Uterus (tissue), 4 donors: ENCODE data around the gene ARAP2. TPM values are rescaled to one million over a fixed set of nuclear protein-coding genes. Genes with fewer than 3 reads are reported as not detected.

ENCODE experiments used
- DNase-seq, 2 donors: peaks; one replicate each; pipeline ENCODE4 v3.0.0-alpha.2; 2019 to 2020
- H3K27ac ChIP-seq, 2 donors: fragments of 200-600 bp; sonication (generic); 1 replicate in 1 of 2; 2 replicates in 1 of 2; pipeline ENCODE4 v1.5.1; 2016 to 2018
- H3K27me3 ChIP-seq, 2 donors: fragments of 200-600 bp; sonication (generic); one replicate each; pipeline ENCODE4 v1.5.1; 2018 to 2019; ENCODE audit warnings: control low read depth in 1 of 2
- H3K36me3 ChIP-seq, 2 donors: fragments of 200-600 bp; sonication (generic); one replicate each; pipeline ENCODE4 v1.5.1; 2019; ENCODE audit warnings: control low read depth in 1 of 2
- H3K4me1 ChIP-seq, 2 donors: fragments of 200-600 bp; sonication (generic); one replicate each; pipeline ENCODE4 v1.5.1; 2018 to 2019; ENCODE audit warnings: control low read depth in 1 of 2
- H3K4me3 ChIP-seq, 2 donors: fragments of 200-600 bp; sonication (generic); 1 replicate in 1 of 2; 2 replicates in 1 of 2; pipeline ENCODE4 v1.5.1; 2018 to 2019; ENCODE audit warnings: mild to moderate bottlenecking in 1 of 2
- H3K9me3 ChIP-seq, 2 donors: fragments of 200-600 bp; sonication (generic); one replicate each; pipeline ENCODE4 v1.5.1; 2019; ENCODE audit warnings: control low read depth in 1 of 2
- CTCF ChIP-seq, 4 experiments: fragments of 200-600 bp in 2 of 4; fragments of 450-650 bp in 2 of 4; sonication (generic) in 2 of 4; IDR thresholded peaks; one replicate each; pipeline ENCODE4 v1.5.1; 2016 to 2019; ENCODE audit warnings: antibody characterized with exemption in 4 of 4, mild to moderate bottlenecking in 2 of 4, moderate library complexity in 1 of 4
- POLR2A ChIP-seq, 2 donors: fragments of 450-650 bp; IDR thresholded peaks; one replicate each; pipeline ENCODE4 v1.6.1; 2016; ENCODE audit warnings: antibody characterized with exemption in 2 of 2, mild to moderate bottlenecking in 1 of 2, moderate library complexity in 1 of 2
- intact Hi-C: fragments of 100-400 bp; cut with DNase I; formaldehyde crosslinking; loops from one replicate; pipeline ENCODE4 v1.15.1; 2023; ENCODE audit warnings: low total_unique reads
- total RNA-seq, 4 donors: library from RNA; depleted of rRNA in 3 of 4; stranded (reverse); fragments of >200 nt in 3 of 4; gene quantifications; one replicate each; pipeline versions ENCODE4 v1.1.0 to v1.2.4, GENCODE V29; 2014 to 2023
- donor health status: DM: yes; HTN: yes; CAD: no.

Gene ARAP2
- total RNA-seq, 4 donors from 2014 or later, result 10.5 to 134 (median 27.1) TPM

- Histone ChIP-seq H3K9me3 (no peaks in the 10 kb centered on the region), H3K4me3 (no peak overlapping the region), H3K36me3 (no peaks in the 10 kb centered on the region), H3K4me1 (no peaks in the 10 kb centered on the region), H3K27ac (no peak overlapping the region), H3K27me3 (no peaks in the 10 kb centered on the region)
- DNase-seq, result no peak
- intact Hi-C loops, result no loop called here
- TF ChIP-seq CTCF (IDR thresholded peaks at IDR 0.05) (no peak), POLR2A (IDR thresholded peaks at IDR 0.05) (no peak)
Measured at GRCh38 chr4:36208893-36209473, 35.3 kb downstream of the ARAP2 start.

GRCh38 chr4:36207831-36208520 is 36.3 kb downstream of the ARAP2 start:
- Histone ChIP-seq H3K27ac (no peak overlapping the region), H3K27me3 (no peaks in the 10 kb centered on the region), H3K4me3 (no peak overlapping the region), H3K4me1 (no peaks in the 10 kb centered on the region), H3K9me3 (no peaks in the 10 kb centered on the region), H3K36me3 (no peaks in the 10 kb centered on the region)
- intact Hi-C loops, result no loop called here
- no peak for DNase-seq
- no peak for TF ChIP-seq CTCF (IDR thresholded peaks at IDR 0.05)
- TF ChIP-seq POLR2A (IDR thresholded peaks at IDR 0.05), result no peak

- DNase-seq, result no peak
- Histone ChIP-seq H3K9me3 (no peaks in the 10 kb centered on the region), H3K4me1 (no peaks in the 10 kb centered on the region), H3K27ac (no peak overlapping the region), H3K27me3 (no peaks in the 10 kb centered on the region), H3K36me3 (no peaks in the 10 kb centered on the region), H3K4me3 (no peak overlapping the region)
- TF ChIP-seq CTCF (IDR thresholded peaks at IDR 0.05) (no peak), POLR2A (IDR thresholded peaks at IDR 0.05) (no peak)
- intact Hi-C loops, result no loop called here
Measured at GRCh38 chr4:36207367-36207766, 36.9 kb downstream of the ARAP2 start.

GRCh38 chr4:36206603-36207311 is 37.6 kb downstream of the ARAP2 start:
- DNase-seq, result no peak
- Histone ChIP-seq H3K4me1 (no peaks in the 10 kb centered on the region), H3K36me3 (no peaks in the 10 kb centered on the region), H3K9me3 (no peaks in the 10 kb centered on the region), H3K27ac (no peak overlapping the region), H3K4me3 (no peak overlapping the region), H3K27me3 (no peaks in the 10 kb centered on the region)
- intact Hi-C loops, result no loop called here
- no peak for TF ChIP-seq CTCF (IDR thresholded peaks at IDR 0.05)
- TF ChIP-seq POLR2A (IDR thresholded peaks at IDR 0.05), result no peak

GRCh38 chr4:36206012-36206411 is 38.3 kb downstream of the ARAP2 start:
- H3K4me3 ChIP-seq, result no peak overlapping the region
- no peaks in the 10 kb centered on the region for H3K36me3 ChIP-seq
- no peak for TF ChIP-seq POLR2A (IDR thresholded peaks at IDR 0.05)
- TF ChIP-seq CTCF (IDR thresholded peaks at IDR 0.05), result no peak
- no peaks in the 10 kb centered on the region for H3K4me1 ChIP-seq
- no peaks in the 10 kb centered on the region for H3K9me3 ChIP-seq
- DNase-seq, result no peak
- intact Hi-C loops, result no loop called here
- H3K27me3 ChIP-seq, result no peaks in the 10 kb centered on the region
- H3K27ac ChIP-seq, result no peak overlapping the region
